NB4 (cell line): Measurements from ENCODE around the gene KDM6A.
"Not testable (repeated sequence)": the region's sequence is repeated elsewhere in the genome, so short reads cannot be mapped to it uniquely, and the experiment has no call there.

Experiments used
- DNase-seq: peaks from one replicate; pipeline ENCODE4 v3.0.0; 2010; ENCODE audit warnings: low read depth
- H3K4me3 ChIP-seq: one replicate; pipeline ENCODE4 v1.5.1; 2011; ENCODE audit warnings: mild to moderate bottlenecking, low read depth, low read length, moderate library complexity
- MAX ChIP-seq: IDR thresholded peaks from 2 replicates; pipeline ENCODE4 v1.6.1; 2011; ENCODE audit warnings: low read depth, low read length
- MYC ChIP-seq: IDR thresholded peaks from 2 replicates; pipeline ENCODE4 v1.6.1; 2011; ENCODE audit warnings: low read depth, low read length
- POLR2A ChIP-seq: IDR thresholded peaks from 2 replicates; pipeline ENCODE4 v1.6.1; 2011; ENCODE audit warnings: mild to moderate bottlenecking; ENCODE audit not compliant: insufficient read length; ENCODE audit errors: extremely low read depth
- TF ChIP-seq, protein P1 (sequence below): IDR thresholded peaks from one replicate; pipeline ENCODE4 v1.5.1; 2012; ENCODE audit warnings: low read depth, low read length

The KDM6A gene

GRCh38 chrX:45024501-45024900, 151.5 kb downstream of the KDM6A start:
- TF ChIP-seq, protein P1, sequence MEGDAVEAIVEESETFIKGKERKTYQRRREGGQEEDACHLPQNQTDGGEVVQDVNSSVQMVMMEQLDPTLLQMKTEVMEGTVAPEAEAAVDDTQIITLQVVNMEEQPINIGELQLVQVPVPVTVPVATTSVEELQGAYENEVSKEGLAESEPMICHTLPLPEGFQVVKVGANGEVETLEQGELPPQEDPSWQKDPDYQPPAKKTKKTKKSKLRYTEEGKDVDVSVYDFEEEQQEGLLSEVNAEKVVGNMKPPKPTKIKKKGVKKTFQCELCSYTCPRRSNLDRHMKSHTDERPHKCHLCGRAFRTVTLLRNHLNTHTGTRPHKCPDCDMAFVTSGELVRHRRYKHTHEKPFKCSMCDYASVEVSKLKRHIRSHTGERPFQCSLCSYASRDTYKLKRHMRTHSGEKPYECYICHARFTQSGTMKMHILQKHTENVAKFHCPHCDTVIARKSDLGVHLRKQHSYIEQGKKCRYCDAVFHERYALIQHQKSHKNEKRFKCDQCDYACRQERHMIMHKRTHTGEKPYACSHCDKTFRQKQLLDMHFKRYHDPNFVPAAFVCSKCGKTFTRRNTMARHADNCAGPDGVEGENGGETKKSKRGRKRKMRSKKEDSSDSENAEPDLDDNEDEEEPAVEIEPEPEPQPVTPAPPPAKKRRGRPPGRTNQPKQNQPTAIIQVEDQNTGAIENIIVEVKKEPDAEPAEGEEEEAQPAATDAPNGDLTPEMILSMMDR, result no peak
- no peak for TF ChIP-seq MAX
- no peak for TF ChIP-seq MYC
- TF ChIP-seq POLR2A, result no peak
- H3K4me3 ChIP-seq, result no peak overlapping the region

GRCh38 chrX:45026036-45026435, 153.0 kb downstream of the KDM6A start:
- no peak for TF ChIP-seq MYC
- TF ChIP-seq POLR2A, result no peak
- TF ChIP-seq, protein P1, result no peak
- no peak for TF ChIP-seq MAX
- DNase-seq, result no peak
- H3K4me3 ChIP-seq, result no peak overlapping the region

More at GRCh38 chrX:45024501-45024900, 151.5 kb downstream of the KDM6A start:
- DNase-seq, result no peak

DNA sequence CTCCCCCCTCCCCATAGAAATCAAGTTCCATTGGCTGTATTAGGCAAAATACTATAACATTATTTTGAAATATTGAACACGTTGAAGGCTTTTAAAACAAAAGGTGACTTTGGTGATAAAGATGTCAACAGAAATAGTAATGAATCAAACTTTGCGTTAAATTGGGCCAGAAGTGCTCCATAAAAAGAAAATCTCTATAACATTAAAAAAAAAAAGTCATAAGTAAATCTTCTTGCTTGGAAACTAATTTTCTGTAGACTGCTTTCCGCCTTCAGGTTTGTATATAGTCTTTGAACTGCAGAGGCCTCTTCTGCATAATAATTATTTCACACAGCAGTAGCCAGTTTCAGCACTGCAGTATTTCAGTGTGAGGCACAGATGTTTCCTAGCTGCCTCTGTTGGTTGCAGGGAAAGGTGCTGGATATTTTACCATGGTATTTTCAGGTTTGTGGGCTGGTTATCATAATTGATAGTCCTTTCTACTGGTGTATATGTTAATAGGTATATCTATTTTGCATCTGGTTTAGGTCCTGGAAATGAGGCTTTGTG, 158.9 kb downstream of the KDM6A start:
- DNase-seq, result no peak
- H3K4me3 ChIP-seq, result no peak overlapping the region
- TF ChIP-seq POLR2A, result no peak
- TF ChIP-seq, protein P1, result no peak
- no peak for TF ChIP-seq MYC
- TF ChIP-seq MAX, result no peak

DNA sequence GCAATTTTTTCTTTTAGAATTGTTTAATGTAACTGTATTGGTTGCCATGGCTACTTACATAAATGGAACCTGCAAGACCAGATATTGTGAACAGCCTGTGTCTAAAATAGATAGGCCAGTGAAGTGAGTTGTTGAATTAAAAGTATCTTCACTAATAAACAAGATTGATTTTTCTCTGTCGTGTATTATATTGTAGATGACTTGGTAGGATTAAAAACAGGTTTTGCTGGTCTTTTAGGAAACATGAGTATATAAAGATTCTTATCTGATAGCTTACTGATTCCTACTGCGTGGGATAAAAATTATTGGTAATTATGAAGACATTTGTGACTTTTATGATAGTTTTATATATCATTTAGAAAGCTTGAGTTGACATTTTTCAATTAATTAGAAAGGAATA, 162.1 kb downstream of the KDM6A start:
- DNase-seq, result no peak
- TF ChIP-seq MAX, result no peak
- TF ChIP-seq MYC, result no peak
- TF ChIP-seq, protein P1, result no peak
- no peak for TF ChIP-seq POLR2A
- no peak overlapping the region for H3K4me3 ChIP-seq

DNA sequence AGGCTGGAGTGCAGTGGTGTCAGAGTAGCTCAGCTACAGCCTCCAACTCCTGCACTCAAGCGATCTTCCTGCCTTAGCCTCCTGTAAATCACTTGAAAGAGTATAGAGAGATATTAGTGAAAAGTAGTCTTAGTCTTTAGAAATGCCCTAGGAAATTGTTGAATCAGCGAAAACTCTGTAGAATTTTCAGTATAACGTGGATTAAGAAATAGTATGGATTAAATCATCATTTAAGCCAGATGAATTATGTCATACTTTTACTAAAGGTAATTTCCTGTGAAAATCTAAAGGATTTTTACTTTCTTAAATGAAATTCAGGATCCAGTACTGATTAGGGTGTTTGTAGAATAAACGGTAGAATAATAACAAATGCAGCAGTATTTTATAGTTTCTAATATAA, 163.2 kb downstream of the KDM6A start:
- no peak for DNase-seq
- TF ChIP-seq MYC (no peak), POLR2A (no peak), MAX (no peak)
- TF ChIP-seq, protein P1, result no peak
- no peak overlapping the region for H3K4me3 ChIP-seq

DNA sequence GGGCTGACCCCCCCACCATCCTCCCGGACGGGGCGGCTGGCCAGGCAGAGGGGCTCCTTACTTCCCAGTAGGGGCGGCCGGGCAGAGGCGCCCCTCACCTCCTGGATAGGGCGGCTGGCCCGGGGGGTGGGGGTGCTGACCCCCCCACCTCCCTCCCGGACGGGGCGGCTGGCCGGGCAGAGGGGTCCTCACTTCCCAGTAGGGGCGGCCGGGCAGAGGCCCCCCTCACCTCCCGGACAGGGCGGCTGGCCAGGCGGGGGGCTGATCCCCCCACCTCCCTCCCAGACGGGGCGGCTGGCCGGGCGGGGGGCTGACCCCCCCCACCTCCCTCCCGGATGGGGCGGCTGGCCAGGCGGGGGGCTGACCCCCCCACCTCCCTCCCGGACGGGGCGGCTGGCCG, 167.1 kb downstream of the KDM6A start:
- H3K4me3 ChIP-seq, DNase-seq: not testable (repeated sequence)
